ENCODE results near the gene HACD3. TPM values are rescaled to one million over a fixed set of nuclear protein-coding genes. Genes with fewer than 3 reads are reported as not detected.

The HACD3 gene
- total and polyA plus RNA-seq, 2 of the 4 experiments (the other 2 are of a cell fraction), result 60.9 to 131 TPM

DNA sequence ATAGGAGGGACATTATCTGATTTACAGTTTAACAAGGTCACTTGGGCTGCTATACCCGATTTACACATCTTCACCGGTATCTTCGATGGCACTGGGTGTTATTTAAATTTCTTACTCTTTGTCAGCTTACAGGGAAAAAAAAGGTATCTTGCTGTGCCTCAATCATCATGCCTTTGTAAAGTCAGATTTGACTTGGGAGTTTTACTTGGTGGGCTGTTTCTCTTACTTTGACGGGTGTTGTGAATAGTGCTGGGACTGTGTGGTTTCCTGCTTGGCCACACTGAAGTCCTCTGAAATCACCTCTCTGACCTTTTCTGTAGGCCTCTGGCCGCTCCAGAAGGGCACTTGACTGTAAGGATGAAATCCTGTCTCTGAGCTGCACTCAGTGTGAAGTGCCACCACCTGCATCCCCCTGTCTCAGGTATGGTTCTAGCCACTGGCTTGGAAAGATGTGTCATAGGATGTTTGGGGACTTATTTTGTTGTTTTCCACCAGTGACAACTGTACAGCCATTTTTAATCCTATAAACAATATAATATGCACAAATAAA, 88.4 kb downstream of the HACD3 start:
- Histone ChIP-seq H3K9me1 (ENCODE audit: insufficient read depth, low read length) (no peaks in the 10 kb centered on the region; the same call in 1 of the 2 replicates), H3K27ac (ENCODE audit: insufficient read depth, low read length) (no peak overlapping the region), H2BK15ac (ENCODE audit: low read depth, low read length) (no peak overlapping the region), H2BK20ac (ENCODE audit: low read depth, low read length) (no peak overlapping the region), H3K79me1 (ENCODE audit: low read depth in 1 of 2, low read length in 2 of 2) (no peaks in the 10 kb centered on the region), H3K9me3 (ENCODE audit: control insufficient read depth, insufficient read depth, low read length) (no peaks in the 10 kb centered on the region), H3K36me3 (ENCODE audit: control insufficient read depth, insufficient read depth, low read length) (no peaks in the 10 kb centered on the region), H2BK120ac (ENCODE audit: low read depth, low read length) (no peak overlapping the region), H4K5ac (ENCODE audit: low read depth, low read length) (no peak overlapping the region), H2AK5ac (ENCODE audit: low read depth, low read length) (no peak overlapping the region), H3K4me3 (ENCODE audit: insufficient read depth, low read depth, low read length) (no peak overlapping the region), H2BK5ac (ENCODE audit: low read depth, low read length, poor library complexity, severe bottlenecking) (no peak overlapping the region), H3K56ac (ENCODE audit: extremely low read depth, insufficient read depth, low read length) (no peak overlapping the region), H4K8ac (ENCODE audit: low read depth in 2 of 2, low read length in 2 of 2) (no peak overlapping the region), H3K4me2 (ENCODE audit: low read depth, low read length) (no peak overlapping the region), H3K14ac (replicated peaks; ENCODE audit: low read depth, low read length) (no peak overlapping the region), H4K91ac (ENCODE audit: insufficient read depth, low read depth, low read length) (no peak overlapping the region), H2AFZ (replicated peaks; ENCODE audit: low read length, poor library complexity) (no peak overlapping the region), H3K18ac (ENCODE audit: low read depth, low read length) (no peak overlapping the region), H3K4me1 (ENCODE audit: control insufficient read depth, insufficient read depth, low read length) (no peaks in the 10 kb centered on the region), H3K9ac (ENCODE audit: low read depth, low read length) (no peak overlapping the region), H4K20me1 (ENCODE audit: insufficient read depth, low read length) (no peaks in the 10 kb centered on the region), H3K23ac (ENCODE audit: low read depth, low read length) (no peak overlapping the region), H3K4ac (ENCODE audit: low read depth, low read length) (no peak overlapping the region), H3K27me3 (ENCODE audit: control insufficient read depth, insufficient read depth, low read length) (no peaks in the 10 kb centered on the region), H2AK9ac (replicated peaks; ENCODE audit: low read depth, low read length, poor library complexity) (no peak overlapping the region)
- CTCF ChIA-PET, result no interaction called here
- intact Hi-C loops (cut with micrococcal nuclease), result no loop called here
- ATAC-seq (ENCODE audit: low read depth), result no peak
- 100% methylated on average over 1 of the region's 5 CpGs; no CpG with 5 or more reads in 1 of the 2 experiments for WGBS, 2 experiments (ENCODE audit: extremely low coverage in 2 of 2, insufficient read length in 1 of 2)
- dilution Hi-C loops (cut with HindIII; ENCODE audit: low sequenced_read_pairs, unreplicated experiment), result no loop called here
- no TSS peak for BruUV-seq (replicated peaks)
- DNase-seq, result no peak
- TF ChIP-seq MAZ (IDR thresholded peaks at IDR 0.05; ENCODE audit: borderline replicate concordance, low read depth, low read length), result no peak
- TF ChIP-seq RFX5 (IDR thresholded peaks at IDR 0.05; ENCODE audit: low read depth, low read length), result no peak
- TF ChIP-seq NFE2L2 (IDR thresholded peaks at IDR 0.05; ENCODE audit: low read depth, low read length), result no peak
- no peak for TF ChIP-seq BHLHE40 (IDR thresholded peaks at IDR 0.05; ENCODE audit: low read depth, low read length)
- no peak for TF ChIP-seq POLR2A (IDR thresholded peaks at IDR 0.05; ENCODE audit: low read depth, low read length)
- no peak for TF ChIP-seq RCOR1 (IDR thresholded peaks at IDR 0.05; ENCODE audit: insufficient replicate concordance, low read length)
- TF ChIP-seq SMC3 (IDR thresholded peaks at IDR 0.05; ENCODE audit: low read depth, low read length), result no peak
- no peak for TF ChIP-seq MXI1 (IDR thresholded peaks at IDR 0.05; ENCODE audit: borderline replicate concordance, low read depth, low read length)
- no peak for TF ChIP-seq RAD21 (IDR thresholded peaks at IDR 0.05; ENCODE audit: low read length)
- TF ChIP-seq MAFK (IDR thresholded peaks at IDR 0.05; ENCODE audit: low read depth, low read length), result no peak
- in situ Hi-C loops (cut with MboI; ENCODE audit: low sequenced_read_pairs), result loop anchor here (25.0 kb wide), 1 partner anchor 669 kb away; the partner anchor contains the start of gene DIS3L
- POLR2A ChIA-PET (ENCODE audit: unreplicated experiment), result no interaction called here

All from IMR-90 (cell line).